ENCODE results near the gene KLHL29.

Gene KLHL29

GRCh38 chr2:23420091-23420839 lies 35.3 kb downstream of the KLHL29 start:
- no peak overlapping the region for H3K27ac Mint-ChIP-seq
- H3K36me3 Mint-ChIP-seq, result no peaks in the 10 kb centered on the region
- no peaks in the 10 kb centered on the region for H3K9me3 Mint-ChIP-seq
- H3K4me1 Mint-ChIP-seq, result no peaks in the 10 kb centered on the region
- no peak for ATAC-seq
- H3K4me3 Mint-ChIP-seq, result no peak overlapping the region
- H3K27me3 Mint-ChIP-seq, result no peaks in the 10 kb centered on the region

GRCh38 chr2:23420840-23421476 lies 36.0 kb downstream of the KLHL29 start:
- no peaks in the 10 kb centered on the region for H3K36me3 Mint-ChIP-seq
- H3K4me3 Mint-ChIP-seq, result no peak overlapping the region
- no peaks in the 10 kb centered on the region for H3K27me3 Mint-ChIP-seq
- H3K27ac Mint-ChIP-seq, result no peak overlapping the region
- no peak for ATAC-seq
- no peaks in the 10 kb centered on the region for H3K9me3 Mint-ChIP-seq
- H3K4me1 Mint-ChIP-seq, result no peaks in the 10 kb centered on the region

GRCh38 chr2:23422089-23423061 lies 37.4 kb downstream of the KLHL29 start:
- H3K4me1 Mint-ChIP-seq, result no peaks in the 10 kb centered on the region
- H3K27me3 Mint-ChIP-seq, result no peaks in the 10 kb centered on the region
- ATAC-seq, result no peak
- H3K36me3 Mint-ChIP-seq, result no peaks in the 10 kb centered on the region
- H3K9me3 Mint-ChIP-seq, result no peaks in the 10 kb centered on the region
- H3K27ac Mint-ChIP-seq, result no peak overlapping the region
- no peak overlapping the region for H3K4me3 Mint-ChIP-seq

GRCh38 chr2:23423062-23423872 lies 38.3 kb downstream of the KLHL29 start:
- H3K27me3 Mint-ChIP-seq, result no peaks in the 10 kb centered on the region
- H3K4me3 Mint-ChIP-seq, result no peak overlapping the region
- H3K27ac Mint-ChIP-seq, result no peak overlapping the region
- no peak for ATAC-seq
- H3K4me1 Mint-ChIP-seq, result no peaks in the 10 kb centered on the region
- H3K36me3 Mint-ChIP-seq, result no peaks in the 10 kb centered on the region
- H3K9me3 Mint-ChIP-seq, result no peaks in the 10 kb centered on the region

- no peaks in the 10 kb centered on the region for H3K27me3 Mint-ChIP-seq
- no peak overlapping the region for H3K27ac Mint-ChIP-seq
- no peaks in the 10 kb centered on the region for H3K36me3 Mint-ChIP-seq
- H3K9me3 Mint-ChIP-seq, result no peaks in the 10 kb centered on the region
- ATAC-seq, result no peak
- no peaks in the 10 kb centered on the region for H3K4me1 Mint-ChIP-seq
- no peak overlapping the region for H3K4me3 Mint-ChIP-seq
Measured at GRCh38 chr2:23423873-23424680, 39.1 kb downstream of the KLHL29 start.

- no peaks in the 10 kb centered on the region for H3K4me1 Mint-ChIP-seq
- H3K4me3 Mint-ChIP-seq, result no peak overlapping the region
- H3K36me3 Mint-ChIP-seq, result no peaks in the 10 kb centered on the region
- no peaks in the 10 kb centered on the region for H3K9me3 Mint-ChIP-seq
- H3K27ac Mint-ChIP-seq, result no peak overlapping the region
- H3K27me3 Mint-ChIP-seq, result no peaks in the 10 kb centered on the region
- no peak for ATAC-seq
Measured at GRCh38 chr2:23425338-23425871, 40.4 kb downstream of the KLHL29 start.

GRCh38 chr2:23425885-23426262 lies 40.9 kb downstream of the KLHL29 start:
- H3K36me3 Mint-ChIP-seq, result no peaks in the 10 kb centered on the region
- H3K27me3 Mint-ChIP-seq, result no peaks in the 10 kb centered on the region
- H3K4me3 Mint-ChIP-seq, result no peak overlapping the region
- peak; percentile 9 for ATAC-seq
- no peaks in the 10 kb centered on the region for H3K4me1 Mint-ChIP-seq
- H3K27ac Mint-ChIP-seq, result no peak overlapping the region
- no peaks in the 10 kb centered on the region for H3K9me3 Mint-ChIP-seq

- ATAC-seq, result peak; percentile 21
- Mint-ChIP-seq H3K4me3 (no peak overlapping the region), H3K36me3 (no peaks in the 10 kb centered on the region), H3K27ac (no peak overlapping the region), H3K27me3 (no peaks in the 10 kb centered on the region), H3K4me1 (no peaks in the 10 kb centered on the region), H3K9me3 (no peaks in the 10 kb centered on the region)
Measured at GRCh38 chr2:23426263-23426905, 41.4 kb downstream of the KLHL29 start.

- H3K27me3 Mint-ChIP-seq, result no peaks in the 10 kb centered on the region
- no peaks in the 10 kb centered on the region for H3K36me3 Mint-ChIP-seq
- H3K4me1 Mint-ChIP-seq, result no peaks in the 10 kb centered on the region
- ATAC-seq, result no peak
- no peaks in the 10 kb centered on the region for H3K9me3 Mint-ChIP-seq
- H3K27ac Mint-ChIP-seq, result no peak overlapping the region
- H3K4me3 Mint-ChIP-seq, result no peak overlapping the region
Measured at GRCh38 chr2:23427350-23427749, 42.4 kb downstream of the KLHL29 start.

- H3K9me3 Mint-ChIP-seq, result no peaks in the 10 kb centered on the region
- no peaks in the 10 kb centered on the region for H3K4me1 Mint-ChIP-seq
- H3K4me3 Mint-ChIP-seq, result no peak overlapping the region
- H3K27me3 Mint-ChIP-seq, result no peaks in the 10 kb centered on the region
- H3K27ac Mint-ChIP-seq, result no peak overlapping the region
- no peaks in the 10 kb centered on the region for H3K36me3 Mint-ChIP-seq
- no peak for ATAC-seq
Measured at GRCh38 chr2:23427976-23428375, 43.0 kb downstream of the KLHL29 start.

GRCh38 chr2:23429036-23429435 lies 44.1 kb downstream of the KLHL29 start:
- Mint-ChIP-seq H3K36me3 (no peaks in the 10 kb centered on the region), H3K9me3 (no peaks in the 10 kb centered on the region), H3K27ac (no peak overlapping the region), H3K4me1 (no peaks in the 10 kb centered on the region), H3K4me3 (no peak overlapping the region), H3K27me3 (no peaks in the 10 kb centered on the region)
- ATAC-seq, result no peak

GRCh38 chr2:23430263-23430662 lies 45.3 kb downstream of the KLHL29 start:
- no peak overlapping the region for H3K27ac Mint-ChIP-seq

GRCh38 chr2:23432531-23432930 lies 47.6 kb downstream of the KLHL29 start:
- ATAC-seq, result no peak
- Mint-ChIP-seq H3K36me3 (no peaks in the 10 kb centered on the region), H3K4me1 (peaks cover 13% of the 10 kb centered on the region), H3K27ac (no peak overlapping the region), H3K9me3 (no peaks in the 10 kb centered on the region), H3K4me3 (no peak overlapping the region), H3K27me3 (no peaks in the 10 kb centered on the region)

More at GRCh38 chr2:23430263-23430662, 45.3 kb downstream of the KLHL29 start:
- Mint-ChIP-seq H3K36me3 (no peaks in the 10 kb centered on the region), H3K4me1 (peaks cover 6% of the 10 kb centered on the region), H3K4me3 (no peak overlapping the region), H3K27me3 (no peaks in the 10 kb centered on the region), H3K9me3 (no peaks in the 10 kb centered on the region)
- no peak for ATAC-seq

All from stimulated activated memory B cell treated with anti-CD40 and anti-IgM and Interleukin-4, amounts not matched to agents 10 μg/mL and 1 μg/mL and 100 μg/mL, for 72 hours (primary cell).